Activated CD4-positive, alpha-beta T cell treated with anti-CD3 and anti-CD28 coated beads for 48 hours (primary cell): ENCODE measurements around the gene VSIG10L2.

Experiments used
- DNase-seq: peaks from one replicate; pipeline ENCODE4 v3.0.0-alpha.2; 2020

Gene VSIG10L2

DNA sequence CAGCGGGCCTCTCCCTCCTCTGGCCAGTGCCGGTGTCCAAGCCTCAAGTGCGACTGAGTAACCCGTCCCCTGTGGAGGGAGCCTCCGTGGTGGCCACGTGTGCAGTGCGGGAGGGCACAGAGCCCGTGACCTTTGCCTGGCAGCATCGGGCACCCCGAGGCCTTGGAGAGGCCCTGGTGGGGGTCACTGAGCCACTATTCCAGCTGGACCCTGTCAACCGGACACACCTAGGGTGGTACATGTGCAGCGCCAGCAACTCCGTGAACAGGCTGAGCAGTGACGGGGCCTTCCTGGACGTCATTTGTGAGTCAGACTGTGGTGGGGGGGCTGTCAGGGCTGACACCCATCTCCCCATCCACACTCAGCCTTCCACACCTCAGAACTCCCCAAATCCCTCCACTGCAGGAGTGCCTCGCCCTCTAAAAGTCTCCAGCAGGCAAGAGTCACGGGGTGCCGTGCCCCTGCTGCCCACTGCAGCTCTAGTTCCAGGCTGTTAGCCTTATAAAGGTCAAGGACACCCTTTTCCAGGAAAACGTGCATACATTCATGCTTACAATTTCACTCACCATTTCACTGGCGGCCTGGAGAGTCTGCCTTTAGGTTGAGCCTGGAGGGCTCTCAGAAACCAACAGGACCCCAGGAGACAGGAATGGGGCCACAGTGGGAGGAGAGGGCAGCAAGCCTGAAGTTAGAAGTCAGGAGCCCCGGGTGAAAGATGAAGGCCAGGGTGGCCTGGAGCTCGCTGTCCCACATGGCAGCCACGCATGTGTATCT lies 2.6 kb downstream of the VSIG10L2 start:
- no peak for DNase-seq

DNA sequence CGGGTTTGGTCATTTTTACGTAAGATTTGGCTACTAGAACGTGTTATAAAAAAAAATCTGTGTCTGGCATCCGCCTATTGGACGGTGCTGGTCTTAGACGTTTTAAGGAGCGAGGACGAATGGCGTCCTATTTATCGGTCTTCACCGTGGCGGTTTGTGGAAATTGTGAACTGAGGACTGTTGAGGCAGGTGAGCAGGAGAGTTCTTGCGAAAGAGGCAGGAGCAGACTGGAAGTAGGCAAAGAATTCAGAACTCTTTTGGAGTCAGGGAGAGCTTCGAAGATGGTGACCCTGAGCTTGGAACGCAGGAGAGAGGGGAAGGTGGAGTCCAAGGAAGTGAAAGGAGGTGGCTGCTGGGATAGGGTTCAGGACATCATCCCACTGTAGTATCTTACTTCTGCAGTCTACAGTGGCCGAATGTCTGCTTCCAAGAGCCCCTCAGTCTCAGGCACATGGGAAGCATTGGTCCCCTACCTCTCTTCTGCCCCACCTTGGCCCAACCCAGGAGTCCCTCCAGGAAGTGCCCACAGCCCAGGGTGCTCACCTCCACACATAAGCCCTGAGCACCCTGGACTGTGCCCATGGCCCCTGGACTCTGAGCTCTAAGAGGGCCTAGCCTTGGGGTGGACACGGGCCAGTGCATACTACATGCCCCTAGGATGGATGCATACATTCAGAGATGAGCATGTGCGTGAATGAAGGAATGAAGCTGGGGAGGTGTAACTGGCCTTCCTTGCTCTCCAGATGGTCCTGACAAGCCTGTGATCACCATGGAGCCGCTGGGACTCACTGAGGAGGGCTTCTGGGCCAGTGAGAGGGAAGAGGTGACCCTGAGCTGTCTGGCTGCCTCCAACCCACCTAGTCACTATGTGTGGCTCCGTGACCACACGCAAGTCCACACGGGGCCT lies 3.7 kb downstream of the VSIG10L2 start:
- DNase-seq, result no peak

DNA sequence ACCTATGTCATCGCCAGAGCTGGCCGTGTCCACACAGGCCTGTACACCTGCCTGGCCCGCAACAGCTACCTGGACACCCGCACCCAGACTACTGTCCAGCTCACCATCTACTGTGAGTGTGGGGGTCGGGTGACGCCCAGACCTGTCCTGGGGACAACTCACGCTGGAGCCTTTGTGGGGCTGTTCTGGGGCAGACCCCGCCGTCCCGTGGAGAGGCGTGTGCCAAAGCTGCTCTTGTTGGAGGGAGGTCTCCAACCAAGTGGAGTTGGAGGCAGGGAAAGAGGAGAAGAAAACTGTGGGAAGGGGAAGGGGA lies 4.3 kb downstream of the VSIG10L2 start:
- no peak for DNase-seq

DNA sequence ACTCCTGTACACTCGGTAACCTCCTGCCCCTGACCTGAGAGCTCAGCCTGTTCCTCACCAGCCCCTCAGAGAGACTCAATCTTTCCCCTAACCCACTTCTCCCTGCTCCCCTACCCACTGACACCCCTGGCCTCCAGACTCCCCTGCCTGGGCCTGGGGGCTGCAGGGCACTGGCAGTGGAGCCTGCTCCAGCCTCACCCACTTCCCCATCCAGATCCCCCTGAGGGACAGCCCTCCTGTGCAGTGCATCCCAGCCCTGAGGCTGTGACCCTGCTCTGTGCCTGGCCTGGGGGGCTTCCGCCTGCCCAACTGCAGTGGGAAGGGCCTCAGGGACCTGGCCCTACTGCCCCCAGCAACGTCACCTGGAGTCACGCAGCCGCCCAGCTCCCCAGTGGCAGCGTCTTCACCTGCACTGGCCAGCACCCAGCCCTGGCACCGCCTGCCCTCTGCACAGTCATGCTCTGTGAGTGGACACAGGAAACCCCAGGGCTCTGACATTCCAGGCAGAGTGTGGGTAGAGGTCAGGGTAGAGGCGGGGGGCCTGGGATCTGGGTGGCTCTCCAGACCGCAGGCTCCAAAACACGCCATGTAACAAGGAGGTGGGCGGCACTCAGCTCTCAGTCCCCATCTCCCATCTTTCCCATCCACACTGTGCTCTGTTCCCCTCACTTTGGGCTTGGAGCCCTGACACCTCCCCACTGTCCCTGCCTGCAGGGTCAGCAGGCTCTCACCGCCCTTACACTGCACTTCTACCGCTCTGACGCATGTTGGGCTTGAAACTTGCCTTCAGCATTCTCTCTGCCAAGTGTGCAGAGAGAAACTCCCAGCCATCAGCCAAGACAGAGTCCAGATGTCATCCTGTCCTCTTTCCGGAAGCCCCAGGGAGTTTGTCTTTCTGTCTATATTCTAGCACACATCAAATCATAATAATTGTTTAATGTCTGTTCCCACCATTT lies 5.1 kb downstream of the VSIG10L2 start:
- DNase-seq, result no peak

DNA sequence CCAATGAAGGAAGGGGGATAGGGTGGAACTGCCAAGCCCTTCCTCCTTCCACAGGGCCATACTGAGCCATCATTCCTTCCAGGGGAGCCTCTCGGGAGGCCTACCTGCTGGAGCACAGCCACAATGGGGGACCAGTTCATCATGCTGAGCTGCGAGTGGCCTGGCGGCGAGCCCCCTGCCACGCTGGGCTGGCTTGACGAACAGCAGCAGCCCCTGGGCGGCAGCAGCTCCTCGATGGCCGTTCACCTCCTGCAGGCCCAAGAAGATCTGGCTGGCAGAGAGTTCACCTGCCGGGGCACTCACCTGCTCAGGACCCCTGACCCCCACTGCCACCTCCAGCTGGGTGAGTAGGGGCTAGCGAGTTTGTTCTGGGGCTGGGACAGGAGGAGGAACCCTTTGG lies 5.9 kb downstream of the VSIG10L2 start:
- DNase-seq, result no peak

DNA sequence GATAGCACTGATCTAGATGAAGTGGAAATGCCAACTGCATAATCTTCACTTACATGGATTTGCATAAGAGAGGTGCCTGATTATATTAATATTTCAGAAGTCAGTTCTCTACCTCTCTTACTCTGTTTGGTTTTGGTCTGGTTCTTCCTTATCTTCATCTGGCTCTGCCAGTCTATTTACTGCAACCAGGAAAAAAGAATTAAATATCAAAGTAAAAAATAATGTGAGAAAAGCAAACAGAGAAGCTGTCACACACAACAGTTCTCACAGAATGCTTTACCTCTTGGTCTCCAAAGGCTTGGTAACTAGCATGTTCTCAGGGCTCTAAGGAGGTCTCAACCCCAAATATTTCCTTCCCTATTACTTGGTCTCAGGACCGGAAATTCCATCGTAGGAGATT lies 6.7 kb downstream of the VSIG10L2 start:
- DNase-seq, result no peak

DNA sequence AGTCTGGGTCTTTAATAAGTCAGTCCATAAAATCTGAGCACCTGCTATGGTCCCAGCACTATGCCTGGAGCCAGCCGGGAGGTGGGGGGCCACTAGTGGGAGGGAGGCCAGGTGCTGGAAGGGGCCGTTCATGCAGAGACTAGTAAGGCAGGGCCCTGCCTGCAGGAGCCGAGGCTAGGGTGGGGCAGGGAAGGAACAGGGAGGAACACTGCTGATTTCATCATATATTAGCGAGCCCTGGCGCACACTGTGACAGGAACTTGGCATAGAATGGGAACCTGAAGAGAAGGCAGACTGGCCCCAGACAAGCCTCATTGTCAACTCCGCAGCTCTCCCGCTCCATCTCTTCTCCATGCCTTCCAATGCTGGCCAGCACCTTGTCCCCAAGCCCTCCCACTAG lies 7.1 kb downstream of the VSIG10L2 start:
- DNase-seq, result no peak

DNA sequence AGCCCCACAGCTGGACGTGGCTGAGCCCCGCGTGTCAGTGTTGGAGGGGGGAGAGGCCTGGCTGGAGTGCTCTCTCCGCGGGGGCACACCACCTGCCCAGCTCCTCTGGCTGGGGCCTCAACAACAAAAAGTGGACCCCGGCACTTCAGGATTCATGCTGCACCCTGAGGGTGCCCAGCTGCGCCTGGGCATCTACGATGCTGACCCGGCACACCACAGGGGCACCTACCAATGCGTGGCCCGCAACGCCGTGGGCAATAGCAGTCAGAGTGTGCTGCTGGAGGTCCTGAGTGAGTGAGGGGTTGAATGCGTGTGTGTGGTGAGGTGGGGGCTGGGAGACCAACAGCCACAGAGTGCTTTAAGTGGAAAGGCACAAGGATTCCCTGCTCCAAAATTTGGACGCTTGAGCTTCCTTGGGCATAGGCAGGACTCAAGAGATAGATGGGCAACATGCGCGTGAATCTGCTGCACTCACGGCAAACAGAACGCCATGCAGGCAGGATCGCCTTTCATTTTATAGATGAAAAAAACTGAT lies 7.6 kb downstream of the VSIG10L2 start:
- no peak for DNase-seq

DNA sequence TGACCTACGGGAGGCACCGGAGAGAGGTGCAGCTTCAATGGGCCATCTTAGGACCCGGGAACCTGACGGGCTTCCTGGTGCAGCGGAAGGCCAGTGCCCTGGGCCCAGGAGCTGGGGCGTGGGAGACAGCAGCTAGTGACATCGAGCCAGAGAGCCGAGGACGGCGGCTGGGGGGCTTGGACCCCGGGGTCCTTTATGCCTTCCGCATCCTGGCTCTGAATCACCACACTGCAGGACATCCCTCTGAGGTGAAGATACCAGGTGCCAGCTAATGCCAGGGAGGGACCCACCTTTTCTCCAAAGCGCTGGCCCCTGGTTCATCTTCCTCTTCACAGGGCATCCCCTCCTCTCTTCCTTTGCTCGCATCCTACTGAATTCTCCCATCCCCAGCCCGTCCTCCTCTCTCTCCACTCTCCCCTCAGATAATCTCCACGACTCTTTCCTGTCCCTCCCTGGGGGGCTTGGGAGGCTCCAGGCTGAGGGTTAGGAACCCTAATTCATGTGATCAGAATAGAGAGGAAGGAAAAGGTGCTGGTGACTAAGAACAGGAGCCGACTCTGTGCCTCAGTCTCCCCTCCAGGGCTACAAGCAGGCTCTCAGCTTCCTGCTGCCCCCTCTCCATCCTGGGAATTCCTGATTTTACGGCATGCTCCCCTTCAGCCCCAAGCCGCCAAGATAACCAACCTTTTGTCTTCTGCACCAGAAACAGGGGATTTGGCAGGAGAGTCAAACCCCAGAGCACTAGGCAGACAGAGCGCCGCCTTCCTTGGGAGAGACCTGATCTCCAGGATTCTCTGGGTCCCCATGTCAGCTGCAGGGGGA lies 8.5 kb downstream of the VSIG10L2 start:
- DNase-seq, result no peak

DNA sequence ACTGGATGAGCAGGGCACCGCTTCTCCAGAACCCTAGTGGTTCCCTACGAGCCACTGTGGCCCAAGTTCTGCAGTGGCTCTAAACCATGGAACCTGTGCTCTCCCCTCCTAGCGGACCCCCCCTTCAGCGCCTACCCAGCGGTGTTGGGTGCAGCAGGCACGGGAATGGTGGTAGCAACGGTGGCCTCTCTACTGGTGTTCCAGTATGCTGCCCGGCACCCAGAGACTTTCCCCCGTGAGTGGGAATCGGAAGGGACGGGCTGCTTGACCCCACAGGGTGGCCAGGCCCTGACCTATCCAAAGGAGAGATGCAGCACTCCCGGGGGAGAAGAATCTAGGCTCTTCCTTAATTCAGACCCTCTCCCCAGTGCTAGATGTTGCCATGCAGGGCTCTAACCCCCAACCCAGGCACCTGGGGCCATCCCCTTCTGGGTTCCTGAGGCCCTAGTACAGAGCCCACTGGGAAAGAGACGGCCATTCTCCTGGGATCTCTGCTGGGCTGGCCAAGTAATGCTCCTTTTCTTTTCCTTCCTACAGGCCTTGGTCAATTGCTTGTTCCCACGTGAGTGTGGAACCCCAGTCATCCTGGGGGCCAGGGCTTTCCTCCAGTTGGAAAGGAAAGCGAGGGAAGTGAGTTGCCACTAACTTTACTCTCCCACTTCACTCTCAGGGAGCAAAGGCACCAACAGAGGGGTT lies 9.2 kb downstream of the VSIG10L2 start:
- no peak for DNase-seq

DNA sequence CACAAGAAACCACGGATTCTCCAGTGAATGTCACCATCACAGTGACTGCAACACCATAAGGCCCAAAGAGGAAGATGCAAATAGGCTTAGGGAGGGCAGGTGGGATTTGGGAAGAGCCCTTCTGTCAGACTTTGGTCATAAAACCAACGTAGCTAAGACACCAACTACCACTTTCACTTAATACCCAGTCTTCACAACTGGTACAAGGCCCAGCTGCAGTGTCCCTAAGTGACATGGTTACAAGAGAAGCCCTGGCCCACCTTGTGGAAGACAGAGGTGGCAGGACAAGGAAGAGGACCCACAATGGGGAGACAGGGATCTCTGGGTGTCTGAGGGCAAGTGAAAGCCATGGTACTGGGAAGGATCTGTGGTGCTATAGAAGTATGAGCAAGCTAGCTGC lies 10.0 kb downstream of the VSIG10L2 start:
- DNase-seq, result no peak

DNA sequence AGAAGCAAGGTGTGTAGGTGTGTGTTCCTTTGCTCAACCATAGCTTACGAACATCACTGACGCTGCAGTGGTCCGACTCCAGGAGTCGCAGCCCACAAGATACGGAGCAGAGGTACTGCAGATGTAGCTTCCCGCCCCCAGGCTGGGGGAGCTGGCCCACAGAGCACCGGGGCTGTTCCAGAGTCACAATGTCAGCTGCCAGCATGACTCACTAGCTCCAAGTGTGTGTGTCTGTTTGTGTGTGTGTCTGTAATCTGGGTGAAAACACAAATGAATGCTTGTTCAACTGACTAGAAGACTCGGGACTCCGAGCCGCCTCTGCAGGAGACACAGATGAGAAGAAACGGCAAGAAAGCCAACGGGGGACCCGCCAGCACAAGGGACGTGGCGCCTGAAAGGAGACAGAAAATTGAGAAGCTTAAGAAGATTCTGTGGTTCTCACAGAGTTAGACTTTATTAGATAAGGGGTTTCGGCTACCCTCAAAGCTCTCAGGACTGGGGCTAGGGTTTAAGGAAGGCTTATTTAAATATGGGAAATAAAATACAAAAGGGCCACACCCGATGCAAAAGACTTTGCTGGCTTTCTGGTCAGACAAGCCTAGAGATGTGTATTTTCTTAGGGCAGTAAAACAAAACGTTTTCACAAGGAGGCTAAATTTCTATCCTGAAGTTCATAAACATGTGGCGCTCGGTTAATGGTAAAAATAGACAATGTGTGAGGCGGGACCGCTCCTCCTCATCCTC lies 10.7 kb downstream of the VSIG10L2 start:
- DNase-seq, result no peak

DNA sequence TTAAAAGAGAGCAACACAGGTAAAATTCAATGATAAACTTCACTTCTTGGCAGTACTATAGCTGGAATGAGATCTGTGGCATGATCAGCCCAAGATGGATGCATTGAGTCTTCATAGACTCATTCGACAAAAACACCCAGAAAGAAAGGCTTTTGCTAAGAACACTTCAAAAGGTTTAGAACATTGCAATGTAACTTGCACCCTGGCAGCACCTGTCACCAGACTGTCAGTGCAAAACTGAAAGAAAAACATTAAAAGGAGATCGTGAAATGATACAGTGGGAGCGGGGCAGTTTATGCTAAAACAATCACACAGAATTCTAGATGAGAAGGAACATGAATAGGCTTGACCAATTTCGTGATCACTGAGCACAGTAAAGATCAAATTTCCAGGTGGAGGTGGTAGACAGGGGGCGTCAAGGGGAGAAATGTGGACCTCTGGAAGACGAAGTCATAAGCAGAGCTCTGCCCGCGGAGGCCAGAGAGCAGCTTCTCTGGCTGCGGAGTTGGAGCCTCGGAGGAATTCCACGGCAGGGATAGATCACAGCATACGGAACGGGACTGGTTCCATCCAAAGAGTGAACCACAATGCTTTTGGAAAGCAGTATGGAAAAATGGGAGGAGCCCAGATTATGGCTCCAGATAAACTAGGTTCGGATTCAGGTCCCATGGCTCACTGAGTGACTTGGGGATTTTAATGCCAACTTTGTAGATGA lies 11.9 kb downstream of the VSIG10L2 start:
- no peak for DNase-seq

DNA sequence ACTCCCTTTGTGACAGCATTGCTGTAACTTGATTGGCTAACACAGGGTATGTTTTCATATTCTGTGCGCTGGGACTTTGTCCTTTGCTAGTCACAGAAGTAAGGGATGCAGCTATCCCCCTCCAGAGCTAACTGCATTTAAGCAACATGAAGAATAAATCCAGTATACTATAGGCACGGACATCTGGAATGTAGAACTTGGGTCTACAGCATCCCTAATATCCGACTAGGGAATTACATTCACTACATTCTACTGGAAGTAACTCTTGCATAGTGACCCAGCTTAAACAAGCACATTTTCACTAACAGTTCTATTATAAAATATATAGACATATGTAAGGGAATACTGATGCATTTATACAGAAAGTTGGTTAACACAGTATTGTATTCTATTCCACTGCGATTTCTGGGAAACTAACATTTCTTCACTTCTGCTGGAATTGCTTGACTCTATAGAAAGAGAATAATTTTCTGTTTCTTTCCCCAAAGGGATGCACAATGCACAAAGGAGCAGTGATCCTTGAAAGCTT lies 13.1 kb downstream of the VSIG10L2 start:
- DNase-seq, result no peak

DNA sequence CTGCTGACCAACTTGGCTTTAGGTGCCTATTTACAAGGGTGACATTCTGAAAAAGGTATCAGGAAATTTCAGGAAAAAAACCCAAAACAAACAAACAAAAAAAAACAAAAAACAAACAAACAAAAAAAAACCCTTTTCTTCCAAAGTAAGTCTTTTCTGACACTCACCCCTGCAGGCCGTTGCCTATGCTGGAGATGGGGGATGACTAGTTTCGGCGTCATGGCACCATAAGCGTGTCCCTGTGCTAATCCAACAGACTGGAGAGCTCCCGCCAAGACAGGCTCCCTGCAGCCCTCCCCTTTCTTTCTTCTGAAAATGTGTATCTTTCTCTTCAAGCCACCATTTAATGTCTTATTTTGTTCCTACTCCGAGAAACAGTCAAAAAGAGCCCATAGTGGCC lies 13.7 kb downstream of the VSIG10L2 start:
- DNase-seq, result no peak

DNA sequence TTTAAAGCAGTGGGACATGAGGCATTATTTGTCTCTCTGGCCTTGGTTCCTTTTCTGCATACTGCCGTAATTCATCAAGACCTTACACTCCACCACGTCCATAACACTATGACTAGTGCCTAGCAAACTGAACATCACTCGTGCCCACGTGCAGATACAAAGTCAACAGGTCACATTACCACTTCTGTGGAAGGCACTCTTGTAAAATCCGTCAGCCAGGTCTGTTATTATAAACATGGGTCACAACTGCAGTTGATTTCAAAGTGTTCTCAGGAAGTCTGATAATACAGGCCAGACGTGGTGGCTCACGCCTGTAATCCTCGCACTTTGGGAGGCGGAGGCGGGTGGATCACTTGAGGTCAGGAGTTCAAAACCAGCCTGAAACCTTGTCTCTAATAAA lies 14.1 kb downstream of the VSIG10L2 start:
- no peak for DNase-seq

DNA sequence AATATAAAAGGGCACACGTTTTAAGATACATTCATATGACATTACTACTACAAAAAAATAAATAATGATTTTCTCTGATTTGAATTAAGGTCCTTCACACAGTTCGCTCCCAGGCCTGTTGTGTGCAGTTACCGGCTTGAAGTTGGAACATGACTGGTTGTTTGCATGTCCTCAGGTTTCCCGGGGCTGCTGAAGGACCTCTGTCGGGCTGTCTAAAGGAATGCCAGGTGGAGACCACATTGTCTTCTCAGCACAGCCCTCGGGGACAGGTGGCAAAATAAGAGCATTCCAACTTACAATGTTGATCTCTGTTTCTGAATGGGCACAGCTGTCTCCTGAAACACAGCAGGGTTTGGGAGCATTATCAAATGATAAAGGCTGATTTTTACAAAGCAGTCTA lies 14.9 kb downstream of the VSIG10L2 start:
- no peak for DNase-seq

DNA sequence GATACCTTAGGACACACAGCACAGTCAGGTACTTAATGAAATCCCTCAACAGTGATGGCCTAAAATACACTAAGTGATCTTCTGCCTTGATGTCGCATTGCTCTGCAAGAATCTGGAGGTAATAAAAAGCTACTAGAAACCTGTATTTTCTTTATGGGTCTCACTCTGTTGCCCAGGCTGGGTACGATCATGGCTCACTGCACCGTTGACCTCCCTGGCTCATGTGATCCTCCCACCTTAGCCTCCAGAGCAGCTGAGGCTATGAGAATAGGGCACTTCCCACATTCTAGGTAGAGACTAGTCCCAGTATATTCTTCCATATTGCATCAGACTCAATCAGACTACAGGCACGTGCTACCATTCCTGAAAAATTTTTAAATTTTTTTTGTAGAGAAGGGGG lies 21.7 kb downstream of the VSIG10L2 start:
- no peak for DNase-seq

DNA sequence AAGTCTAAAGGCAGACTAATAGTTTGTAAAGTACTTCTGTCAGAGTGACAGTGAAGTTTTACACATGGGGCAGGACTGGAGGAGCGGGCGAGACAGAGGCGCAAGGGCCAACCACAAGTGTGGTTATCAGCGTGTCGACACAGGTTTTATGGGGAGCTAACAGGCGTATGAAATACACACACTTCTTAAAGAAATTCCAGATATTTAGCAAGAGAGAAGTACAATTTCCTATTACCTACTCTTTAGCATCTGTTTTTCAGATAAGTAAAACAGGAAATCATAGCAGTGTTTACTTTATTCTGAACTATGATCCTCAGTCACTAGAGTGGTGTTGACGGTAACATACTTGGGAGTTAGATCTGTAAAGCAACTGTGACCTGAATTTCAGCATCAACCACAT lies 22.5 kb downstream of the VSIG10L2 start:
- DNase-seq, result no peak

DNA sequence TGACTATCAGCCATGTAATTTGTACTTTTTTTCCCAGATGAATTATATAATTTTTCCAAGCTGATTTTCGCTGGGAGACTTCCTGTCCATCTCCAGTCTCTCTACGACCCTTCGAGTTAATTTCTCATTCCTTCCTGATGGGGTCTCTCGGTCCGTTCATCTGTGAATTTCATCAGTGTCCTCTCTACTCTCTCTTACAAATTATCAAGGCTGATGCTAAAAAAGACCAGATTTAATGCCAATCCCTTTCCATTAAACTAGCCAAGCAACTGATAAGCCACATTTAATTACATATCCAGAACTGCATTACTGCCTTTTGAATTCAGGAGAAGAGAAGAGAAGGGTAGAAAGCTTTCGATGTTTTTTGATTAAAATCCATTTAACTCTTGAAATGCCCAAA lies 25.8 kb downstream of the VSIG10L2 start:
- no peak for DNase-seq
